Keratinocyte (primary cell): ENCODE measurements around the gene CD14. TPM values are rescaled to one million over a fixed set of nuclear protein-coding genes. Genes with fewer than 3 reads are reported as not detected.

ENCODE experiments used
- DNase-seq: peaks from one replicate; pipeline ENCODE4 v3.0.0-alpha.2; 2011; ENCODE audit warnings: low read depth, missing footprints, low spot score
- FAIRE-seq: peaks from 2 replicates; lab custom pipeline; 2011; peaks lifted over from hg19 to GRCh38; lab: Jason Lieb, UNC
- H2AFZ ChIP-seq: 2 replicates; pipeline ENCODE4 v1.6.0; 2012; ENCODE audit warnings: low read length, control low read depth, inconsistent platforms; ENCODE audit not compliant: control insufficient read depth
- H3K27ac ChIP-seq: 2 replicates; pipeline ENCODE4 v1.5.1; 2011; ENCODE audit warnings: low read length; ENCODE audit not compliant: control insufficient read depth, insufficient read depth
- H3K27me3 ChIP-seq: 3 replicates; pipeline ENCODE4 v1.6.0; 2011; ENCODE audit warnings: low read length; ENCODE audit not compliant: control insufficient read depth, insufficient read depth; ENCODE audit errors: extremely low read depth
- H3K36me3 ChIP-seq, 2 experiments: 2 replicates in 1 of 2; 3 replicates in 1 of 2; pipeline ENCODE4 v1.5.1; 2011; ENCODE audit warnings: low read length in 2 of 2, mild to moderate bottlenecking in 1 of 2; ENCODE audit not compliant: control insufficient read depth in 2 of 2, insufficient read depth in 2 of 2; ENCODE audit errors: extremely low read depth in 1 of 2
- H3K4me1 ChIP-seq: 3 replicates; pipeline ENCODE4 v1.5.1; 2011; ENCODE audit warnings: low read length; ENCODE audit not compliant: control insufficient read depth, insufficient read depth; ENCODE audit errors: extremely low read depth
- H3K4me2 ChIP-seq: 3 replicates; pipeline ENCODE4 v1.6.0; 2011; ENCODE audit warnings: low read depth, low read length; ENCODE audit not compliant: control insufficient read depth, insufficient read depth; ENCODE audit errors: extremely low read depth
- H3K4me3 ChIP-seq, 3 experiments: fragments of 200-600 bp in 1 of 3; sonication (generic) in 1 of 3; 2 replicates in 2 of 3; 3 replicates in 1 of 3; pipeline ENCODE4 v1.5.1; 2011 to 2016; ENCODE audit warnings: low read length in 3 of 3, mild to moderate bottlenecking in 3 of 3, control low read depth in 2 of 3, inconsistent platforms in 1 of 3, low read depth in 1 of 3, mixed read lengths in 1 of 3, mixed run types in 1 of 3, moderate library complexity in 1 of 3; ENCODE audit not compliant: control insufficient read depth in 2 of 3, insufficient read depth in 2 of 3; ENCODE audit errors: extremely low read depth in 1 of 3
- H3K79me2 ChIP-seq: 2 replicates; pipeline ENCODE4 v1.6.0; 2012; ENCODE audit warnings: low read length; ENCODE audit not compliant: control insufficient read depth, insufficient read depth
- H3K9ac ChIP-seq: 3 replicates; pipeline ENCODE4 v1.6.0; 2011; ENCODE audit warnings: low read length; ENCODE audit not compliant: control insufficient read depth, insufficient read depth; ENCODE audit errors: extremely low read depth
- H3K9me1 ChIP-seq: 3 replicates; pipeline ENCODE4 v1.6.0; 2011; ENCODE audit warnings: low read length; ENCODE audit not compliant: control insufficient read depth, insufficient read depth; ENCODE audit errors: extremely low read depth
- H3K9me3 ChIP-seq: 2 replicates; pipeline ENCODE4 v1.5.1; 2012; ENCODE audit warnings: low read depth, low read length; ENCODE audit not compliant: control insufficient read depth
- H4K20me1 ChIP-seq: 3 replicates; pipeline ENCODE4 v1.6.0; 2011; ENCODE audit warnings: low read length; ENCODE audit not compliant: control insufficient read depth, insufficient read depth; ENCODE audit errors: extremely low read depth
- EZH2 ChIP-seq: IDR thresholded peaks from one replicate; pipeline ENCODE4 v1.6.1; 2012; ENCODE audit warnings: inconsistent platforms, mild to moderate bottlenecking, low read length, moderate library complexity
- dilution Hi-C: fragments of 300-500 bp; cut with MboI; formaldehyde crosslinking; loops from one replicate; pipeline ENCODE4 v1.7.0; 2020; ENCODE audit warnings: low sequenced_read_pairs; ENCODE audit not compliant: extremely low pct_ligation_motif_present
- polyA plus RNA-seq, 5 experiments: library from polyadenylated mRNA; depleted of rRNA in 3 of 5; stranded (reverse) in 3 of 5; stranded (forward) in 1 of 5; unstranded in 1 of 5; fragments of >200 nt; gene quantifications; 1 replicate in 1 of 5; 2 replicates in 3 of 5; 3 replicates in 1 of 5; pipeline versions ENCODE4 v1.2.1 to v1.2.3, GENCODE V29; 2011 to 2012; ENCODE audit warnings: missing spikeins in 2 of 5, low read depth in 1 of 5, low replicate concordance in 1 of 5
- TF ChIP-seq, protein P1 (sequence below), 3 experiments: IDR thresholded peaks in 1 of 3; conservative IDR thresholded peaks in 1 of 3; optimal IDR thresholded peaks in 1 of 3; 2 replicates in 2 of 3; 3 replicates in 1 of 3; pipeline versions ENCODE3 to v1.5.1; 2011; ENCODE audit warnings: low read length in 3 of 3, mild to moderate bottlenecking in 3 of 3, moderate library complexity in 2 of 3, control low read depth in 1 of 3, inconsistent platforms in 1 of 3; ENCODE audit not compliant: insufficient read depth in 2 of 3; ENCODE audit errors: extremely low read depth in 1 of 3

CD14 gene
- polyA plus RNA-seq, 1 donor (not counting 4 experiments of a cell fraction or from before 2014, with no cell fraction given) = 0.18 TPM

DNA sequence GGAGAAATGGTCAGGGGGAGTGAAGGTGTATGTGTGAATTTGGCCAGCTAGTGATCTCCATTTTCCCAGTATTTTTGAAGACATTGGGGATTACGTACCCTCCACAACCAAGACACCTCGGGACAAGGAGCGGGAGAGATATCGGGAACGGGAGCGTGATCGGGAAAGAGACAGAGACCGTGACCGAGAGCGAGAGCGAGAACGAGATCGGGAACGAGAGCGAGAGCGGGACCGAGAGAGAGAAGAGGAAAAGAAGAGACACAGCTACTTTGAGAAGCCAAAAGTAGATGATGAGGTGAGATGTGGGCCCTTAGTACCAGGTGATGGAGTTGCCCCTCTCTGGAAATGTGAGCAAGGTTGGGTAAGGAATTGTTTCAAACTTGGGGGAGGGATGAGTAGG is 25.9 kb upstream of the CD14 start:
- TF ChIP-seq, protein P1, sequence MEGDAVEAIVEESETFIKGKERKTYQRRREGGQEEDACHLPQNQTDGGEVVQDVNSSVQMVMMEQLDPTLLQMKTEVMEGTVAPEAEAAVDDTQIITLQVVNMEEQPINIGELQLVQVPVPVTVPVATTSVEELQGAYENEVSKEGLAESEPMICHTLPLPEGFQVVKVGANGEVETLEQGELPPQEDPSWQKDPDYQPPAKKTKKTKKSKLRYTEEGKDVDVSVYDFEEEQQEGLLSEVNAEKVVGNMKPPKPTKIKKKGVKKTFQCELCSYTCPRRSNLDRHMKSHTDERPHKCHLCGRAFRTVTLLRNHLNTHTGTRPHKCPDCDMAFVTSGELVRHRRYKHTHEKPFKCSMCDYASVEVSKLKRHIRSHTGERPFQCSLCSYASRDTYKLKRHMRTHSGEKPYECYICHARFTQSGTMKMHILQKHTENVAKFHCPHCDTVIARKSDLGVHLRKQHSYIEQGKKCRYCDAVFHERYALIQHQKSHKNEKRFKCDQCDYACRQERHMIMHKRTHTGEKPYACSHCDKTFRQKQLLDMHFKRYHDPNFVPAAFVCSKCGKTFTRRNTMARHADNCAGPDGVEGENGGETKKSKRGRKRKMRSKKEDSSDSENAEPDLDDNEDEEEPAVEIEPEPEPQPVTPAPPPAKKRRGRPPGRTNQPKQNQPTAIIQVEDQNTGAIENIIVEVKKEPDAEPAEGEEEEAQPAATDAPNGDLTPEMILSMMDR (optimal IDR thresholded peaks at IDR 0.05 in 1 of 3, IDR thresholded peaks at IDR 0.05 in 1 of 3, conservative IDR thresholded peaks at IDR 0.05 in 1 of 3; ENCODE audit: extremely low read depth in 1 of 3, insufficient read depth in 2 of 3, low read length in 3 of 3) = no peak
- TF ChIP-seq EZH2 = no peak
- dilution Hi-C loops = no loop called here
- Histone ChIP-seq H3K27ac (no peak overlapping the region), H3K9ac (no peak overlapping the region), H3K4me3 (no peak overlapping the region), H4K20me1 (no peaks in the 10 kb centered on the region), H3K36me3 (peaks cover 28 to 38% of the 10 kb centered on the region in 2 experiments), H3K79me2 (no peaks in the 10 kb centered on the region), H3K4me2 (no peak overlapping the region), H2AFZ (no peak overlapping the region), H3K27me3 (no peaks in the 10 kb centered on the region), H3K4me1 (no peaks in the 10 kb centered on the region), H3K9me1 (no peaks in the 10 kb centered on the region), H3K9me3 (no peaks in the 10 kb centered on the region)
- DNase-seq (no peak), FAIRE-seq (no peak)

DNA sequence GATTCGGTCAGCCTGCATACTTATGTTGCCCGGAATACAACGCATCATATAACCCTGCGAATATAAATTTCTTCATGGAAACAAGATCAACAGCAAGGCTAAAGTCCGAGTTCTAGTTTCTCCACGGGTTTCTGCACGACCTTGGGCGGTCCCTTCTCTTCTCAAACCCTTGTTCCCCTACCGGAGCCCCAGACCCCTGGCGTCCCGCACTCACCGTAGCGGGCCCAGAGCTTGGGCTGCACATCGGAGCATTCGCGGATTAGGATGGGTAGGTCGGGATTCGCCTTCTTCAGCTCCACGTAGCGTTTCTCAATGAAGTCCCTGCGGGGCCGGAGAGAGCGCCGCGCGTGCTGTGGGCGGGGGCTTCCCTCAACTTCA is 14.1 kb upstream of the CD14 start:
- Histone ChIP-seq H3K79me2 (peaks cover 33% of the 10 kb centered on the region), H3K4me1 (peaks cover 8% of the 10 kb centered on the region), H3K9me1 (no peaks in the 10 kb centered on the region), H2AFZ (peak overlapping the region; percentile 80), H3K36me3 (peaks cover 13 to 22% of the 10 kb centered on the region in 2 experiments), H3K4me2 (peak overlapping the region; percentile 99), H3K27ac (peak overlapping the region; percentile 77), H3K9ac (peak overlapping the region; percentile 83), H3K9me3 (no peaks in the 10 kb centered on the region), H3K4me3 (peak overlapping the region; percentile 70 to 97 (median 75)), H4K20me1 (no peaks in the 10 kb centered on the region), H3K27me3 (no peaks in the 10 kb centered on the region)
- FAIRE-seq = no peak
- TF ChIP-seq EZH2 = no peak
- TF ChIP-seq, protein P1 (optimal IDR thresholded peaks at IDR 0.05 in 1 of 3, IDR thresholded peaks at IDR 0.05 in 1 of 3, conservative IDR thresholded peaks at IDR 0.05 in 1 of 3; ENCODE audit: extremely low read depth in 1 of 3, insufficient read depth in 2 of 3, low read length in 3 of 3) = no peak
- dilution Hi-C loops = no loop called here
- DNase-seq = no peak
